Measurements from ENCODE around the gene CNTD1.

DNA sequence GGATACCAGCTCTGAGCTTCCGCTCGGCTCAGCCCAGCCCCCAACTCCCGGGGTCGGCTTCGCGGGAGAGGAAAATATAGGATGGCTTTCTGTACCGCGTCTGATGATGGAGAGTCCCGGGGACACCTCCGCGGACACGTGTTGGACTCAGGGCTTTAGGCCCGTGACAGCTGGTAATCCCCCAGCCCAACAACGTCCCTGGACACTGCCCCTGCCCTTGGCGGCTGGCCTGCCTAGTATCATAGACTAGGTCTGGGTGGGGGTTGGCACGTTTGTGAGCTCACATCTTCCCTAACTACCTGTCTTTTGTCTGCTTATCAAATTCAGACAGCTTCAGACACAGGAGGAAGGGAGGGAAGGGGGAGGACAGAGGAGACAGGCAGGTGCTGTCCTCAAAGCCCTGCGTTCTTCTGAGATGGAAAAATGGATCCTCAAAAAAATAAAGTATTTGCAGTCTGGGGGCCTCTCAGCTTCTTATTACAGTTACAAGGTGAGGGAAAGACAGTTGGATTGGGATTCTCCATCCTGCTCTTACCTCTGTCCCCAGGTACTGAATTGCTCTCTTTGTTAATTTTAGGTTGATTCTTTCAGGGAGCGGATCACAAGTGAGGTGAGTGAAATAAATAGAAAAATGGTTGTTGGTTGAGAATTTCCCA is 35.2 kb downstream of the CNTD1 start:
- TF ChIP-seq POLR2AphosphoS5 (IDR thresholded peaks at IDR 0.05; ENCODE audit: low read depth, low read length) (no peak), SIN3A (IDR thresholded peaks at IDR 0.05; ENCODE audit: borderline replicate concordance, insufficient read depth, low read length) (no peak), TAF1 (IDR thresholded peaks at IDR 0.05; ENCODE audit: borderline replicate concordance, insufficient read depth, low read length) (no peak), FOXP2 (optimal IDR thresholded peaks at IDR 0.05; ENCODE audit: borderline replicate concordance, extremely low read depth, extremely low read length, insufficient read depth) (no peak)
- TF ChIP-seq, protein P1, sequence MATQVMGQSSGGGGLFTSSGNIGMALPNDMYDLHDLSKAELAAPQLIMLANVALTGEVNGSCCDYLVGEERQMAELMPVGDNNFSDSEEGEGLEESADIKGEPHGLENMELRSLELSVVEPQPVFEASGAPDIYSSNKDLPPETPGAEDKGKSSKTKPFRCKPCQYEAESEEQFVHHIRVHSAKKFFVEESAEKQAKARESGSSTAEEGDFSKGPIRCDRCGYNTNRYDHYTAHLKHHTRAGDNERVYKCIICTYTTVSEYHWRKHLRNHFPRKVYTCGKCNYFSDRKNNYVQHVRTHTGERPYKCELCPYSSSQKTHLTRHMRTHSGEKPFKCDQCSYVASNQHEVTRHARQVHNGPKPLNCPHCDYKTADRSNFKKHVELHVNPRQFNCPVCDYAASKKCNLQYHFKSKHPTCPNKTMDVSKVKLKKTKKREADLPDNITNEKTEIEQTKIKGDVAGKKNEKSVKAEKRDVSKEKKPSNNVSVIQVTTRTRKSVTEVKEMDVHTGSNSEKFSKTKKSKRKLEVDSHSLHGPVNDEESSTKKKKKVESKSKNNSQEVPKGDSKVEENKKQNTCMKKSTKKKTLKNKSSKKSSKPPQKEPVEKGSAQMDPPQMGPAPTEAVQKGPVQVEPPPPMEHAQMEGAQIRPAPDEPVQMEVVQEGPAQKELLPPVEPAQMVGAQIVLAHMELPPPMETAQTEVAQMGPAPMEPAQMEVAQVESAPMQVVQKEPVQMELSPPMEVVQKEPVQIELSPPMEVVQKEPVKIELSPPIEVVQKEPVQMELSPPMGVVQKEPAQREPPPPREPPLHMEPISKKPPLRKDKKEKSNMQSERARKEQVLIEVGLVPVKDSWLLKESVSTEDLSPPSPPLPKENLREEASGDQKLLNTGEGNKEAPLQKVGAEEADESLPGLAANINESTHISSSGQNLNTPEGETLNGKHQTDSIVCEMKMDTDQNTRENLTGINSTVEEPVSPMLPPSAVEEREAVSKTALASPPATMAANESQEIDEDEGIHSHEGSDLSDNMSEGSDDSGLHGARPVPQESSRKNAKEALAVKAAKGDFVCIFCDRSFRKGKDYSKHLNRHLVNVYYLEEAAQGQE (IDR thresholded peaks at IDR 0.05; ENCODE audit: insufficient read depth in 1 of 2, low read depth in 2 of 2, low read length in 2 of 2): no peak
